Left ventricle myocardium superior (tissue), 1 donor: ENCODE results near the gene GMEB1. TPM values are rescaled to one million over a fixed set of nuclear protein-coding genes. Genes with fewer than 3 reads are reported as not detected.
A peak's percentile ranks its signal among the peaks of the same experiment; 100 is the strongest.
"Not testable (repeated sequence)": the region's sequence is repeated elsewhere in the genome, so short reads cannot be mapped to it uniquely, and the experiment has no call there.

Experiments
- ATAC-seq: fragments of 200-7000 bp; cut with Tn5 transposase; one replicate; pipeline ENCODE4 v1.9.1; 2020; ENCODE audit warnings: mild to moderate bottlenecking, moderate library complexity
- DNase-seq: peaks from one replicate; pipeline ENCODE4 v3.0.0-alpha.2; 2020
- intact Hi-C: fragments of 100-400 bp; cut with micrococcal nuclease; formaldehyde crosslinking; loops from one replicate; pipeline ENCODE4 v1.11.0; 2022
- total RNA-seq: library from RNA; stranded (reverse); fragmentation: NEBNext Ultra II Directional; extraction: Animal tissue kit (Norgen Biotek cat#: 25700); gene quantifications from one replicate; pipeline ENCODE4 v1.2.1, GENCODE V29; 2021
- donor health status: DM: no; HTN: yes; CAD: no; lungs with severe emphysema.

The GMEB1 gene
- total RNA-seq, 1 donor from 2014 or later: 6.7 TPM

GRCh38 chr1:28663871-28664470 is 4.6 kb upstream of the GMEB1 start:
- intact Hi-C loops: no loop called here
- DNase-seq: no peak
- no peak for ATAC-seq

- DNase-seq (no peak), ATAC-seq (no peak)
- intact Hi-C loops: no loop called here
These were observed 1.8 kb upstream of the GMEB1 start for GRCh38 chr1:28666806-28667205.

GRCh38 chr1:28668956-28669723 is 556 bp downstream of the GMEB1 start:
- peak; percentile 85 for DNase-seq
- intact Hi-C loops: no loop called here
- peak; percentile 82 for ATAC-seq

GRCh38 chr1:28671254-28671780 is 2.7 kb downstream of the GMEB1 start:
- ATAC-seq: no peak
- intact Hi-C loops: no loop called here

GRCh38 chr1:28672971-28673370 is 4.4 kb downstream of the GMEB1 start:
- intact Hi-C loops, ATAC-seq, DNase-seq: not testable (repeated sequence)

More at GRCh38 chr1:28671254-28671780, 2.7 kb downstream of the GMEB1 start:
- DNase-seq: no peak

- intact Hi-C loops: no loop called here
- no peak for DNase-seq
- no peak for ATAC-seq
These were observed 7.3 kb downstream of the GMEB1 start for GRCh38 chr1:28675924-28676257.

GRCh38 chr1:28680151-28680550 is 11.6 kb downstream of the GMEB1 start:
- DNase-seq (no peak), ATAC-seq (no peak)
- intact Hi-C loops: no loop called here

GRCh38 chr1:28682840-28683239 is 14.3 kb downstream of the GMEB1 start:
- intact Hi-C loops: no loop called here
- ATAC-seq (no peak), DNase-seq (no peak)

GRCh38 chr1:28684937-28685336 is 16.4 kb downstream of the GMEB1 start:
- intact Hi-C loops: no loop called here
- DNase-seq (no peak), ATAC-seq (no peak)

GRCh38 chr1:28691627-28692026 is 23.0 kb downstream of the GMEB1 start:
- intact Hi-C loops, ATAC-seq, DNase-seq: not testable (repeated sequence)

- intact Hi-C loops: no loop called here
These were observed 35.0 kb downstream of the GMEB1 start for GRCh38 chr1:28703629-28704028.

GRCh38 chr1:28716336-28716735 is 47.8 kb downstream of the GMEB1 start:
- no peak for ATAC-seq
- intact Hi-C loops: no loop called here
- no peak for DNase-seq

More at GRCh38 chr1:28703629-28704028, 35.0 kb downstream of the GMEB1 start:
- ATAC-seq: no peak
- no peak for DNase-seq

- intact Hi-C loops: no loop called here
- no peak for DNase-seq
- no peak for ATAC-seq
These were observed 49.6 kb downstream of the GMEB1 start for GRCh38 chr1:28718166-28718565.

GRCh38 chr1:28718586-28719331 is 50.2 kb downstream of the GMEB1 start:
- intact Hi-C loops: no loop called here
- ATAC-seq (no peak), DNase-seq (no peak)

GRCh38 chr1:28719332-28719619 is 50.7 kb downstream of the GMEB1 start:
- ATAC-seq (no peak), DNase-seq (no peak)
- intact Hi-C loops: no loop called here

GRCh38 chr1:28720376-28720775 is 51.8 kb downstream of the GMEB1 start:
- DNase-seq: no peak
- intact Hi-C loops: no loop called here
- ATAC-seq: no peak

GRCh38 chr1:28721927-28722326 is 53.3 kb downstream of the GMEB1 start:
- DNase-seq, intact Hi-C loops: not testable (repeated sequence)

GRCh38 chr1:28725365-28725764 is 56.8 kb downstream of the GMEB1 start:
- ATAC-seq: not testable (repeated sequence)

More at GRCh38 chr1:28721927-28722326, 53.3 kb downstream of the GMEB1 start:
- ATAC-seq: not testable (repeated sequence)

GRCh38 chr1:28735961-28736449 is 67.4 kb downstream of the GMEB1 start:
- DNase-seq (no peak), ATAC-seq (no peak)
- intact Hi-C loops: loop anchor here (10.0 kb wide), 1 partner anchor 91 kb away; the partner anchor contains the start of genes RNU11 and TAF12

More at GRCh38 chr1:28725365-28725764, 56.8 kb downstream of the GMEB1 start:
- intact Hi-C loops, DNase-seq: not testable (repeated sequence)
